LNCaP clone FGC (cell line): Measurements from ENCODE around the gene HLA-DQA1.

Experiments used
- DNase-seq: peaks from one replicate; pipeline ENCODE4 v3.0.0-alpha.2; 2011; ENCODE audit warnings: low read depth
- H3K4me3 ChIP-seq: 2 replicates; pipeline ENCODE4 v1.5.1; 2011; ENCODE audit warnings: mild to moderate bottlenecking, low read depth, low read length, control low read depth
- TF ChIP-seq, protein P1 (sequence below): IDR thresholded peaks from 2 replicates; pipeline ENCODE4 v1.5.1; 2012; ENCODE audit warnings: mild to moderate bottlenecking; ENCODE audit not compliant: control insufficient read depth, insufficient read depth; ENCODE audit errors: extremely low read depth

The HLA-DQA1 gene

DNA sequence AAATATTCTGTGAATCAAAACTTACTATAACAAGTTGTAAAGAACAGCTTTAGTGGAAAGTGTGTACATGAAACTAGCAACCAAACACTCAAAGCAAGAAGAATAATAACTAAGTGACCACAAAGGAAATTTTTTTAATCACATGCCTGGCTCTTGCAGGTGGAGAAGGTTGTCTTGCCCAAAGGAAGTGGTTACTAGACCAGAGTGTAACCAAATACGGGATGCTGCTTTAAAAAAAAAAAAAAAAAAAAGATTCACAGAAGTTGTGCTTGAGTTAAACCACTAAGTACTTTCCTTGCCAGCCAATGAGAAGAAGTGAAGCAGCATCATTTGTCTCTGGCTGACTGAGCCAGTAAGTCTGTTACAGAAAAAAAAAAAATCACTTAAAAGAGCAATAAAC lies 48.4 kb downstream of the HLA-DQA1 start:
- DNase-seq = no peak
- TF ChIP-seq, protein P1, sequence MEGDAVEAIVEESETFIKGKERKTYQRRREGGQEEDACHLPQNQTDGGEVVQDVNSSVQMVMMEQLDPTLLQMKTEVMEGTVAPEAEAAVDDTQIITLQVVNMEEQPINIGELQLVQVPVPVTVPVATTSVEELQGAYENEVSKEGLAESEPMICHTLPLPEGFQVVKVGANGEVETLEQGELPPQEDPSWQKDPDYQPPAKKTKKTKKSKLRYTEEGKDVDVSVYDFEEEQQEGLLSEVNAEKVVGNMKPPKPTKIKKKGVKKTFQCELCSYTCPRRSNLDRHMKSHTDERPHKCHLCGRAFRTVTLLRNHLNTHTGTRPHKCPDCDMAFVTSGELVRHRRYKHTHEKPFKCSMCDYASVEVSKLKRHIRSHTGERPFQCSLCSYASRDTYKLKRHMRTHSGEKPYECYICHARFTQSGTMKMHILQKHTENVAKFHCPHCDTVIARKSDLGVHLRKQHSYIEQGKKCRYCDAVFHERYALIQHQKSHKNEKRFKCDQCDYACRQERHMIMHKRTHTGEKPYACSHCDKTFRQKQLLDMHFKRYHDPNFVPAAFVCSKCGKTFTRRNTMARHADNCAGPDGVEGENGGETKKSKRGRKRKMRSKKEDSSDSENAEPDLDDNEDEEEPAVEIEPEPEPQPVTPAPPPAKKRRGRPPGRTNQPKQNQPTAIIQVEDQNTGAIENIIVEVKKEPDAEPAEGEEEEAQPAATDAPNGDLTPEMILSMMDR = no peak
- no peak overlapping the region for H3K4me3 ChIP-seq

DNA sequence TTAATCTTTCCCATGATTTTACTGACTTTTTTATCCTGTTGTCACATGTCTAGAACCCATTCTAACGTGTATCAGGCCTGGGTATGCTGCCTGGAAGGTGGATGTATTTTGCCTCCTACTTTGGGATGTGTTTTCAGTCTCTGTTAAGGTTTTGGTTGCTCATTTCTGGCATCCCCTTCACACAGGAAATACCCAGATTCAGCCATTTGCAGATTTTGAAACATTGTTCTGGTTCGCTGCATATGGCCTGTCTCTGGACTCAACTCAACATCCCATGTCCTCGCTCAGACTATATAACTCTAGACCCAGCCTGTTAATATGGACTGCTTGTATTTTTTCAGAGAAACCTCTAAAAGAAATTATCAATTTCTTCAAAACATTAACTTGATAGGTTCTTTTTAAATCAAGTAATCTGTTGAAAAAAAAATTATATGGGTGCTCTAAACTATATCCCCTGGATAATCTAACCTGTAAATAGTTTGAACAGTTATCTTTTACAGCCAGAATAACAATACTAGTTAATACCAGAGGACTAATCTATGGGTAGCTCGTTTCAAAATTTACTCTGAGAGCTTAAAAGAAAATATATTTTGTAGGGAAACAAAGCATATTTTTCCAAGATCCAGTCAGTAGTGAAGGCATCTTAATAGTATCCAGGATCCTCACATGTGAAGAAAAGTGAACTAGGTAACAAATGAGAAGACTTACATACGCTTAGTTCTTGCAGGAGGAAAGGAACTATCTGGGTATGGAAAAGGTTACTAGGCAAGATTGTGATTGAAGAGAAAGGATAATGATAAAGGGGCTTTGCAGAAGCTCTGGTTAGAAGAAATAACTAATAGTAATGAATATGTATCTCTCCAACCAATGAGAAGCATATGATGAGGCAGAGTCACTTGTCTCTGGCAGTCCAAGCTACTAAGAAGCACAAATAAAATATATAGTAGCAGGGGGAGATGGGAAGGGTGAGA lies 52.6 kb downstream of the HLA-DQA1 start:
- DNase-seq = no peak
- no peak overlapping the region for H3K4me3 ChIP-seq
- TF ChIP-seq, protein P1 = no peak

DNA sequence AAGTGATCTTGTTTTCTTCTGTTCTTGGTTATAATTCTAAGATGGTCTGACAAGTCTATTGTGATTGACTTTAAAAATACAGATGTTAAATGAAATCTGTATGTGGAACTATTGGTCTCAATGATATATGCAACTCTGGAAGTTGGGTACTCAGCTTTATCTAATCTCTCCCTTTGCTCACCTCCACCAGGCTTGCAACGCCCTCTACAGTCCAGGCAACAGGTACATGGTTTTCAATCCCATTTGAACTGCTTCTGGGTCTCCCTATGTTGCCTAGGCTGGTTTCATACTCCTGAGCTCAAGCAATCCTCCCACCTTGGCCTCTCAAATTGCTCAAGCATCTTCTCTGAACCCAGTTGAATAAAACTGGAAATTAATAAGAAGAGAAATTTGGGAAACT lies 54.8 kb downstream of the HLA-DQA1 start:
- DNase-seq = peak; percentile 30
- no peak overlapping the region for H3K4me3 ChIP-seq
- TF ChIP-seq, protein P1 = peak; percentile 75
